Measurements from ENCODE around the gene TRPM3.
"Not testable (repeated sequence)": the region's sequence is repeated elsewhere in the genome, so short reads cannot be mapped to it uniquely, and the experiment has no call there.

Gene TRPM3

GRCh38 chr9:70988551-70988950 is 132.9 kb downstream of the TRPM3 start:
- no peak for DNase-seq

GRCh38 chr9:70987986-70988385 is 133.4 kb downstream of the TRPM3 start:
- no peak for DNase-seq

DNA sequence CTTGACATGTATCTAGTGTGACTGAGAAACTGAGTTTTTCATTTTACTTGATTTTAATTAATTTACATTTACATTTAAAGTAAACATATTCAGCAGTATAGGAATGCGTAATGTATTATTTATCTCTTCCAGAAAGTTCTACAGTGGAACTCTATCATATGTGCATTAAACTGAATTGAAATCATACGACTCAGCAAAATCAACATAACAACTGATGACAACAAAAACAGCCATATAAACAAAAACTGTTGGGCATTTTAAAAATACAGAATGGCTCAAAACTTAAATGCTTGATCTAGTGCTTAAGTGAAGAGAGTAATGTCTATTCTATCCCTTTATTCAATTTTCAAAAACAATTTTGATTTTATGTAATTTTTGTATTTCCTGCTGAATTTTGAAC is 134.4 kb downstream of the TRPM3 start:
- no peak for DNase-seq

GRCh38 chr9:70983723-70984295 is 137.6 kb downstream of the TRPM3 start:
- no peak for DNase-seq

GRCh38 chr9:70981312-70981711 is 140.1 kb downstream of the TRPM3 start:
- no peak for DNase-seq

- DNase-seq = no peak
Observed at GRCh38 chr9:70979966-70980365, 141.5 kb downstream of the TRPM3 start.

- no peak for DNase-seq
Observed at GRCh38 chr9:70978085-70978484, 143.3 kb downstream of the TRPM3 start.

DNA sequence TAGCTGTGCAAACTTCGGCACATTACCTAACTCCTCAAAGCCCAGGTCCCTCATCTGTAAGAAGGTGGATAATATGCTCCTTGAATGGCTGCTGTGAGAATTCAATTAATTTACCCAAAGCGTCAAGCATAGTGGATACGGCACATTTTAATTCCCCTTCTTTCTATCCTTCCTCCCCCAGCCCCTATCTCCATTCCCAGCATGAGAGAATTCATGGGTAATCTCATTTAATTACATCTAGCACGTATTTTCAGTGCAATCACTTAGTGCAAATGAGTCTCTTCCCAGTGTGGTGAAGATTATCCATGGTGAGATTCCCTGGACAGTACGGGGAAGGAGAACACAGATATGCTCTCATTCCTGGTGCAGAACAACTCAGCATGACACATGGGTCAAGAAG is 145.6 kb downstream of the TRPM3 start:
- no peak for DNase-seq

GRCh38 chr9:70971723-70972122 is 149.7 kb downstream of the TRPM3 start:
- DNase-seq = no peak

DNA sequence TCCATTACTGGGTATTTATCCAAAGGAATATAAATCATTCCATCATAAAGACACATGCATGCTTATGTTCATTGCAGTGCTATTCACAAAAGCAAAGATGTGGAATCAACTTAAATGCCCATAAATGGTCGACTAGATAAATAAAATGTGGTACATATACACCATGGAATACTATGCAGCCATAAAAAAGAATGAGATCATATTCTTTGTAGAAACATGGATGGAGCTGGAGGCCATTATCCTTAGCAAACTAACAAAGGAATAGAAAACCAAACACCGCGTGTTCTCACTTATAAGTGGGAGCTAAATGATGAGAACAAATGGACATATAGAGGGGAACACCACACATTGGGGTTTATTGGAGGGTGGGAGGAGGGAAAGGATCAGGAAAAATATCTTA is 155.0 kb downstream of the TRPM3 start:
- DNase-seq = not testable (repeated sequence)

- no peak for DNase-seq
Observed at GRCh38 chr9:70964861-70965260, 156.6 kb downstream of the TRPM3 start.

DNA sequence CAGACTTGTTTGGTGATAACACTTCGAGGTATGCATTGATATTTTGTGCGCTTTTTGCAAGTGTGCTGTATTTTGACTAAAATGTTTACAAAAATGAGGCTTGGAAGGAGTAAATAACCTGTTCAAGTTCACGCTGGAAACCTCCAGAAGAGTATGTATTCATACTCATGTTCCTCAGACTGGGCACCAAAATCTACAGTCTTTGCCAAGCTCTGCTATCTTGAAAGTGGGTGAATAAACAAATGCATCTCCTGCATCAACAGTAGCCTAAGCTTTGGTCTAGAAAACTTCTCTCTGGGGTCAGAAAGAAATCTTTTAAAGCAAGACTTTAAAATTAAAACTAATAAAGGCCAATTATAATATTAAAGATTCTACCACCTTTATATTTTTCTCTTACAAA is 157.9 kb downstream of the TRPM3 start:
- no peak for DNase-seq

DNA sequence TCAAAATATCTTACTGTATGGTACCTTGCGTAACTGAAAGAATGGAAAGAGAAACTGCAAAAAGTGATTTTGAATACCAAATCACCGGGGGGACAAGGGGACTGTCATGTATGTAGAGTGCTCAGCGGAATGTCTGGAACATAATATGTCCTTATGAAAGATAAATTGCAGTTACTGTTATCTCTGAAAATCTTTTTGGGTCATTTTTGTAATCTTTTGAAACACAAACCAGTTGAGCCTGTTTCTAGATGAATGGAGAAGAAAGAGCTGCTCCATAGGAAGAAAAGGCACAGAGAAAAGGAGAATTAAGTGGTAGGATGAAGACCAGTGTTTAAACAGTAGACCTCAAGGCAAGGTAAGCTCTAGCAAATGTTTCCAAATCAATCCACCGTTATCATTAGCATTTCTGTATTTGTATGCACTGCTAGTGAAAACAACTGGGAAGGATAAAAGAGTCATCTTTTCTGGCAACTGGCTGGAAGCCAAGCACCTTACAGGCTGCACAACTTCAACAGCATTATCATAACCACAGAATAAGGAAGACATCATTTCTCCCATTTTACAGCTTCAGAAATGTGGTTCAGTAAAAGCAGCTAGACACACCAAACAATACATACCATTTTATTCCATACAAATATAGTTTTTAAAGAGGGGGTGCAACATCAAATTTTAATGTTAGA is 158.5 kb downstream of the TRPM3 start:
- no peak for DNase-seq

GRCh38 chr9:70959366-70959765 is 162.1 kb downstream of the TRPM3 start:
- no peak for DNase-seq

- DNase-seq = no peak
Observed at GRCh38 chr9:70954596-70955143, 166.8 kb downstream of the TRPM3 start.

DNA sequence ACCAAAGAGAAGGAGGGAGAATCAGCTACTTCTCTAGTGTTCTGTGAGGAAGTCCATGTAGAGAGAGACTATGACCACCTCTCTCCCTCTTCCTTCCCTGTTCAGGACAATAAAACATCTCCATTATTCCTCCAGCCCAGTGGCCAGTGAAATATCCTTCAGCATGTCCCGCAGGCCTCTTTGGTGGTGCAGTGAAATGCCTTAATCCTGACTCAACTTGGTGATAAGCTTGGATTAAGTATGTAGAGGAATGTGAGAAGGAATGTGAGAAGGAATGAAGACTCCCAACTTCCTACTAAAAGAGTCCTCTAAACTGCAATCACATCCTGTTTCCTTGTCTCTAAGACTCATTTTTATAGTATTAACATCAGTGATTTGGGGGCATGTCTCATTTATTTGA is 167.3 kb downstream of the TRPM3 start:
- no peak for DNase-seq

DNA sequence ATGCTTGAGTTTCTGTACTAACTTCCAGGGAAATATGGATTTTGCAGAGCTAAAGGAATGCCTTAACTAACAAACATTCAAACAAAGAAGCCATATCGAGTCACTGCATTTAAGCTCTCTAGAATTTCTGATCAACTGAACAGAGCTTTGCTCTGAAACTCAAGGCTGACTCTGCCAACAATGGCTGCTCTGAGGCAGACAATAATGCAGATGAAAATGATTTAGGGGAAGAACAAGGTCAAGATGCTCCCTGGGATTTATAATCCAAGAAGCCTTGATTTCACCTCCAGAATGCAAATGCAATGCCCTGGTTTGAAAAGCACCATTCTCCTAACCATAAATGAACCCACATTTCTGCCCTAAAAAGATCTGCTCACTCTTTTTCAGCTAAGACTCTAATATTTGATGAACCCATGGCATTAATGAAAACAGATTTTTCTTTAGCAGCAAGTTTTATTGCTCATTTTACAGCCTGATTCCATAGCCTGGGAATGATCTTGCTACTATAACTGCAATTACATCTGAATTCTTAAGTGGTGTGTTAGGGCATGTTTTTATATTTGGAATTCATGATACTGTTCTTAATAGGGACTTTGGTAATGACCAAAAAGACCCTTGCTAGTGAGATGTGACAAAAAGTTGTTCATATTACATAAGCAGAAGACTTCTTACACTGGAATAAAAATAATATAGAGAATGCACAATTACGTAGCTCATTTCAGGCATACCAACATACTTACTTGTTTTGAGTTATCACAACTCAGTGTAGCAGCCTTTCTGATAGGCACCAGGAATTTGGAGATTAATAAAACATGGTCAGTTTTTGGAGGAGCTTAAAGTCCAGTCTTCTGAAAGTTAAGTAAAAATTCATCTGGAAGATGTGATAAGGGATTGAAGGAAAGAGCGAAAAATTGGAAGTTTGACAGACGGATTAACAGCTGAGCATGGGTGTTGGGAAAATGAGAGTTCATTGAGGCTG is 169.4 kb downstream of the TRPM3 start:
- DNase-seq = no peak

DNA sequence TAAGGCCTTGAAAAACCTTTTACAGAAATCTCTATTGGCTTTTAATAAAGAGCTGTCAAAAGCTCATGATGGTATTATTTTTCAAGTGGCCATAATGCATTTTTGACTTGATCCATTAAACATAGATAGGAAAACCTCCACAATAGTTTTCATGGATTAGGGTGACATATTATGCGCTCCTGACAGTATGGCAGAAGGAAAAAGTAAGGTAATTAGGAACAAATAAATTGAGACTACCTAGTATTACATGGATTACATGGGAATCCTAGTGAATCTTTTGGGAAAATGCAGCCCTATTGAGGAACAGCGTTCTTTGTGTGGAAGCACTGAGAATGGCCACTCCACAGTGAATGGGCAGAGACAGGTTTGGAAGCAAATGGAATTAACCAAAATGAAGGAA is 171.2 kb downstream of the TRPM3 start:
- no peak for DNase-seq

GRCh38 chr9:70949239-70949638 is 172.2 kb downstream of the TRPM3 start:
- DNase-seq = no peak

- DNase-seq = no peak
Observed at GRCh38 chr9:70948744-70949143, 172.7 kb downstream of the TRPM3 start.

DNA sequence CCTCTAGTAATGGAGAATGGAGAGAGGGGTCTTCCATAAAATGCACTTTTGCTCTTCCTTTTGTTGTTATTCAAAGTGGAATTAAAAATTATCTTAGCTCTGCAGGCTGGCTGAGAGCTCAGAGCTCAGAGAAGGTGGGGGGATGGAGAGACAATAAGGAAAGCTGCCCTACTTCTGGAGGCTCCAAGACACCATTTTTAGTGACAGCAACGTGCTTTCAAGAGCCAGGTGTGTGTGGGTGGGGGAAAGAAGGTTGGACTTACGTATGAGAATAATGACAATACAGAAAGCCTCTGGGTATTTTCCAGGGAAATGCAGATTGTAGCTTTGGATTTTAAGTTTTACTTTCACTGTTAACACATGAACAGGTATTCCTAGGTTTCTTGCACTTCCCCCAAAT is 173.9 kb downstream of the TRPM3 start:
- no peak for DNase-seq

DNA sequence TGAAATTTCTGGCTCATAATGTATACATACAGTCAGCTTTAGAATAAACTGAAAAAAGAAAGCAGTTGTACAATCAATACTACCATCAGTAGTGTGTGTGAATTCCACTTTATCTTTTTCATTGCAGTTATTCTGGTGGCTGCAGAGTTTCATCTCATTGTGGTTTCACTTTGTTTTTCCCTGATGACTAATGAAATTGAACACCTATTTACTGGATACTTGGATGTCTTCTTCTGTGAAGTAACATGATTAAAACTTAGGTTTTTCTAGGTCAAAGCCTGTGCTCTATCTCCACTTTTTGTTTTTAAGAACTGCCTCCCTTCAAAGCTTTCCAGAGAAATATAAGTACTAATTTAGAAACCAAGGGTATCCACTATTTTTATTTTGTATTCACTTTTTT is 174.3 kb downstream of the TRPM3 start:
- DNase-seq = no peak

DNA sequence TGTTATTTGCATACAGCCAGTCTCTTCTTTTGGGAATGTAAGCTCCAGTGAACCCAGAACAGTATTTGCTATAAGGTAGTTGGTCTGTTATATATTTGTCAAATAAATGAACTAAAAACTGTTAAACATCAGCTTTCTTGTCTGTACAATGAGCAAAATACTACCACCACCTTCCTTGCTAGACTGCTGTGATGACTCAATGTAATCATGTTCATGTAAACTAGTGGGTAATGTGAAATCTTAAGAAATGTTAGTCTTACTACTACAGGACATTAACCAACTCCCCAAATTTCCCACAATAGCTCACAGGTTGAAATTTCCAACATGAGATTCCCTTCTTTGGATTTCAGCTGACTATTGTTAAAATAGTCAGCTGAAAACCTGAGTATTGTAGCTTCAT is 176.1 kb downstream of the TRPM3 start:
- DNase-seq = no peak

- DNase-seq = no peak
Observed at GRCh38 chr9:70941191-70941590, 180.2 kb downstream of the TRPM3 start.

Measured in NCI-H1694 treated with DMSO at 0.1 percent for 48 hours (cell line).